Measurements from ENCODE around the gene CREB5. TPM values are rescaled to one million over a fixed set of nuclear protein-coding genes. Genes with fewer than 3 reads are reported as not detected.
"Not testable (repeated sequence)": the region's sequence is repeated elsewhere in the genome, so short reads cannot be mapped to it uniquely, and the experiment has no call there.

CREB5 gene
- total RNA-seq, 5 donors from 2014 or later (not counting 1 experiment from before 2014, with no cell fraction given) = 0.03 to 0.58 (median 0.23) TPM

- ChIA-PET POLR2A (no interaction called here), CTCF (no interaction called here)
- DNase-seq (no peak), ATAC-seq (replicated peaks in 1 of 4) (no peak)
- Histone ChIP-seq H3K27ac (ENCODE audit: low read length) (no peak overlapping the region), H3K36me3 (ENCODE audit: control insufficient read depth in 2 of 2, extremely low read depth in 1 of 2, insufficient read depth in 1 of 2, low read length in 1 of 2) (no peaks in the 10 kb centered on the region), H3K4me3 (ENCODE audit: control insufficient read depth in 1 of 2, extremely low read depth in 1 of 2, low read length in 1 of 2) (no peak overlapping the region), H3K9me3 (no peaks in the 10 kb centered on the region), H3K27me3 (replicated peaks in 1 of 2; ENCODE audit: control insufficient read depth in 2 of 2, extremely low read depth in 1 of 2, insufficient read depth in 2 of 2, low read length in 1 of 2) (peaks cover 0 to 4% of the 10 kb centered on the region in 2 experiments), H3K4me1 (ENCODE audit: control insufficient read depth in 1 of 2, extremely low read depth in 1 of 2, insufficient read depth in 2 of 2, low read length in 2 of 2) (no peaks in the 10 kb centered on the region)
- Mint-ChIP-seq H3K9me3 (no peaks in the 10 kb centered on the region), H3K27me3 (peaks cover 4 to 8% of the 10 kb centered on the region in 2 donors), H3K36me3 (no peaks in the 10 kb centered on the region), H3K27ac (no peak overlapping the region), H3K4me3 (no peak overlapping the region), H3K4me1 (no peaks in the 10 kb centered on the region)
- no CpG with 5 or more reads among the region's 3 CpGs for WGBS (ENCODE audit: insufficient coverage)
Observed at GRCh38 chr7:28400838-28401360, 11.4 kb upstream of the CREB5 start.

GRCh38 chr7:28401567-28401966 is 10.8 kb upstream of the CREB5 start:
- H3K4me3 Mint-ChIP-seq; H3K27me3 Mint-ChIP-seq; H3K9me3 Mint-ChIP-seq; H3K27me3 ChIP-seq (replicated peaks in 1 of 2; ENCODE audit: control insufficient read depth in 2 of 2, extremely low read depth in 1 of 2, insufficient read depth in 2 of 2, low read length in 1 of 2); H3K27ac Mint-ChIP-seq; H3K9me3 ChIP-seq; H3K36me3 ChIP-seq (ENCODE audit: control insufficient read depth in 2 of 2, extremely low read depth in 1 of 2, insufficient read depth in 1 of 2, low read length in 1 of 2); H3K4me1 Mint-ChIP-seq; POLR2A ChIA-PET; H3K4me3 ChIP-seq (ENCODE audit: control insufficient read depth in 1 of 2, extremely low read depth in 1 of 2, low read length in 1 of 2); H3K36me3 Mint-ChIP-seq; CTCF ChIA-PET; H3K27ac ChIP-seq (ENCODE audit: low read length); DNase-seq; ATAC-seq (replicated peaks in 1 of 4); H3K4me1 ChIP-seq (ENCODE audit: control insufficient read depth in 1 of 2, extremely low read depth in 1 of 2, insufficient read depth in 2 of 2, low read length in 2 of 2): not testable (repeated sequence)
- no CpG with 5 or more reads among the region's 4 CpGs for WGBS (ENCODE audit: insufficient coverage)

- WGBS (ENCODE audit: insufficient coverage) = 71% methylated on average over 1 of the region's 5 CpGs
- H3K36me3 Mint-ChIP-seq = no peaks in the 10 kb centered on the region
- H3K27ac Mint-ChIP-seq = no peak overlapping the region
- no peaks in the 10 kb centered on the region for H3K9me3 Mint-ChIP-seq
- H3K27me3 ChIP-seq (replicated peaks in 1 of 2; ENCODE audit: control insufficient read depth in 2 of 2, extremely low read depth in 1 of 2, insufficient read depth in 2 of 2, low read length in 1 of 2) = peaks cover 6 to 27% of the 10 kb centered on the region in 2 experiments
- no peaks in the 10 kb centered on the region for H3K9me3 ChIP-seq
- CTCF ChIA-PET = no interaction called here
- H3K36me3 ChIP-seq (ENCODE audit: control insufficient read depth in 2 of 2, extremely low read depth in 1 of 2, insufficient read depth in 1 of 2, low read length in 1 of 2) = no peaks in the 10 kb centered on the region
- no peak overlapping the region for H3K4me3 Mint-ChIP-seq
- POLR2A ChIA-PET = no interaction called here
- peaks cover 33 to 45% of the 10 kb centered on the region in 2 donors for H3K27me3 Mint-ChIP-seq
- ATAC-seq (replicated peaks in 1 of 4) (no peak), DNase-seq (no peak)
- H3K4me1 ChIP-seq (ENCODE audit: control insufficient read depth in 1 of 2, extremely low read depth in 1 of 2, insufficient read depth in 2 of 2, low read length in 2 of 2) = peaks cover 4 to 18% of the 10 kb centered on the region in 2 experiments
- peaks cover 12 to 17% (median 16%) of the 10 kb centered on the region in 3 donors for H3K4me1 Mint-ChIP-seq
- no peak overlapping the region for H3K27ac ChIP-seq (ENCODE audit: low read length)
- no peak overlapping the region for H3K4me3 ChIP-seq (ENCODE audit: control insufficient read depth in 1 of 2, extremely low read depth in 1 of 2, low read length in 1 of 2)
Observed at GRCh38 chr7:28405662-28406061, 6.7 kb upstream of the CREB5 start.

GRCh38 chr7:28406192-28406591 is 6.1 kb upstream of the CREB5 start:
- DNase-seq (no peak), ATAC-seq (replicated peaks in 1 of 4) (no peak)
- WGBS (ENCODE audit: insufficient coverage) = 58% methylated on average over 5 of the region's 5 CpGs
- H3K4me1 ChIP-seq (ENCODE audit: control insufficient read depth in 1 of 2, extremely low read depth in 1 of 2, insufficient read depth in 2 of 2, low read length in 2 of 2) = peaks cover 6 to 23% of the 10 kb centered on the region in 2 experiments
- Mint-ChIP-seq H3K4me1 (peaks cover 17 to 22% (median 21%) of the 10 kb centered on the region in 3 donors), H3K4me3 (no peak overlapping the region), H3K27ac (no peak overlapping the region), H3K27me3 (peaks cover 37 to 50% of the 10 kb centered on the region in 2 donors), H3K9me3 (no peaks in the 10 kb centered on the region), H3K36me3 (no peaks in the 10 kb centered on the region)
- POLR2A ChIA-PET = no interaction called here
- peaks cover 7 to 31% of the 10 kb centered on the region in 2 experiments for H3K27me3 ChIP-seq (replicated peaks in 1 of 2; ENCODE audit: control insufficient read depth in 2 of 2, extremely low read depth in 1 of 2, insufficient read depth in 2 of 2, low read length in 1 of 2)
- H3K27ac ChIP-seq (ENCODE audit: low read length) = no peak overlapping the region
- CTCF ChIA-PET = no interaction called here
- H3K4me3 ChIP-seq (ENCODE audit: control insufficient read depth in 1 of 2, extremely low read depth in 1 of 2, low read length in 1 of 2) = no peak overlapping the region
- no peaks in the 10 kb centered on the region for H3K9me3 ChIP-seq
- no peaks in the 10 kb centered on the region for H3K36me3 ChIP-seq (ENCODE audit: control insufficient read depth in 2 of 2, extremely low read depth in 1 of 2, insufficient read depth in 1 of 2, low read length in 1 of 2)

GRCh38 chr7:28407651-28408050 is 4.7 kb upstream of the CREB5 start:
- no peak for ATAC-seq (replicated peaks in 1 of 4)
- CTCF ChIA-PET = interaction anchor here in 1 of 2 donors (1.2 kb wide), 1 partner anchor 30 kb away, joined by 3 read pairs; no protein-coding TSS in a partner anchor
- POLR2A ChIA-PET = interaction anchor here in 1 of 2 donors (0.7 kb wide), 1 partner anchor 60 kb away, joined by 3 read pairs; no protein-coding TSS in a partner anchor
- Mint-ChIP-seq H3K4me1 (peaks cover 20 to 27% (median 23%) of the 10 kb centered on the region in 3 donors), H3K27me3 (peaks cover 51 to 63% of the 10 kb centered on the region in 2 donors), H3K9me3 (no peaks in the 10 kb centered on the region), H3K36me3 (no peaks in the 10 kb centered on the region), H3K4me3 (no peak overlapping the region), H3K27ac (no peak overlapping the region)
- Histone ChIP-seq H3K27me3 (replicated peaks in 1 of 2; ENCODE audit: control insufficient read depth in 2 of 2, extremely low read depth in 1 of 2, insufficient read depth in 2 of 2, low read length in 1 of 2) (peaks cover 14 to 31% of the 10 kb centered on the region in 2 experiments), H3K36me3 (ENCODE audit: control insufficient read depth in 2 of 2, extremely low read depth in 1 of 2, insufficient read depth in 1 of 2, low read length in 1 of 2) (no peaks in the 10 kb centered on the region), H3K9me3 (no peaks in the 10 kb centered on the region), H3K4me1 (ENCODE audit: control insufficient read depth in 1 of 2, extremely low read depth in 1 of 2, insufficient read depth in 2 of 2, low read length in 2 of 2) (peaks cover 7 to 23% of the 10 kb centered on the region in 2 experiments), H3K4me3 (ENCODE audit: control insufficient read depth in 1 of 2, extremely low read depth in 1 of 2, low read length in 1 of 2) (no peak overlapping the region), H3K27ac (ENCODE audit: low read length) (no peak overlapping the region)
- no CpG with 5 or more reads among the region's 2 CpGs for WGBS (ENCODE audit: insufficient coverage)
- DNase-seq = no peak

GRCh38 chr7:28408105-28408959 is 4.0 kb upstream of the CREB5 start:
- peaks cover 20 to 27% (median 23%) of the 10 kb centered on the region in 3 donors for H3K4me1 Mint-ChIP-seq
- no peak for DNase-seq
- CTCF ChIA-PET = interaction anchor here in 1 of 2 donors (1.2 kb wide), 1 partner anchor 30 kb away, joined by 3 read pairs; no protein-coding TSS in a partner anchor
- peaks cover 56 to 67% of the 10 kb centered on the region in 2 donors for H3K27me3 Mint-ChIP-seq
- H3K4me1 ChIP-seq (ENCODE audit: control insufficient read depth in 1 of 2, extremely low read depth in 1 of 2, insufficient read depth in 2 of 2, low read length in 2 of 2) = peaks cover 7 to 23% of the 10 kb centered on the region in 2 experiments
- H3K27ac ChIP-seq (ENCODE audit: low read length) = no peak overlapping the region
- no peaks in the 10 kb centered on the region for H3K36me3 Mint-ChIP-seq
- POLR2A ChIA-PET = no interaction called here
- H3K4me3 Mint-ChIP-seq = peak overlapping the region; percentile 62 to 87 (median 78)
- H3K9me3 Mint-ChIP-seq = no peaks in the 10 kb centered on the region
- no peaks in the 10 kb centered on the region for H3K9me3 ChIP-seq
- ATAC-seq (replicated peaks in 1 of 4) = peak in 1 of 4 experiments; percentile 5
- H3K27me3 ChIP-seq (replicated peaks in 1 of 2; ENCODE audit: control insufficient read depth in 2 of 2, extremely low read depth in 1 of 2, insufficient read depth in 2 of 2, low read length in 1 of 2) = peaks cover 14 to 31% of the 10 kb centered on the region in 2 experiments
- H3K4me3 ChIP-seq (ENCODE audit: control insufficient read depth in 1 of 2, extremely low read depth in 1 of 2, low read length in 1 of 2) = no peak overlapping the region
- 52% methylated on average over 15 of the region's 27 CpGs for whole genome bisulfite sequencing (ENCODE audit: insufficient coverage)
- peak overlapping the region in 1 of 2 donors; percentile 32 for H3K27ac Mint-ChIP-seq
- H3K36me3 ChIP-seq (ENCODE audit: control insufficient read depth in 2 of 2, extremely low read depth in 1 of 2, insufficient read depth in 1 of 2, low read length in 1 of 2) = no peaks in the 10 kb centered on the region

All from T-cell (primary cell).